ENCODE results near the gene ARFGEF3.

Gene ARFGEF3

GRCh38 chr6:138187156-138187555, 25.4 kb downstream of the ARFGEF3 start:
- no peak for DNase-seq (ENCODE audit: extremely low read depth, low read depth)
- H3K4me3 ChIP-seq (replicated peaks; ENCODE audit: low read depth, low read length) = no peak overlapping the region
- no peak for TF ChIP-seq CTCF (IDR thresholded peaks at IDR 0.05; ENCODE audit: low read depth, low read length, missing control alignments)

- no peak for TF ChIP-seq CTCF (IDR thresholded peaks at IDR 0.05; ENCODE audit: low read depth, low read length, missing control alignments)
- no peak for DNase-seq (ENCODE audit: extremely low read depth, low read depth)
- no peak overlapping the region for H3K4me3 ChIP-seq (replicated peaks; ENCODE audit: low read depth, low read length)
Measured at GRCh38 chr6:138188278-138188941, 26.7 kb downstream of the ARFGEF3 start.

DNA sequence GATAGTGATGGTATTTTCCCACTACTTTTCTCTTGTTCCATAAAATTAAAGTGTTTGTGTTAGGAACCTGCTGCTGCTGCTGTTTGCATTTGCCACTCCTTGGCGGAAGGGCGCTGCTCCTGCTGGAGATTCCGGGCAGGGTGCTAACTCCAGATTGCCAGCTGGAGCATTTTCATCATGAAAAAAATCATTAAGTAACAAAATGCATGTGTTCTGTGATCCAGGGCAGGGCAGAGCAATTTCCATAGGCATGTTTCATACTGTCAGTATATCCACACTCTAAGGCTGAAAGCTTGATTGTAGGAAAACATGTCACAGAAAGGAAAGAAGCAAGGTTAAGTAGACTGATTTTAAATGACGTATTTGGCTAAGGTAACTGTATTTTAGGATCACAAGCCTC, 32.5 kb downstream of the ARFGEF3 start:
- no peak for TF ChIP-seq CTCF (IDR thresholded peaks at IDR 0.05; ENCODE audit: low read depth, low read length, missing control alignments)
- DNase-seq (ENCODE audit: extremely low read depth, low read depth) = no peak
- H3K4me3 ChIP-seq (replicated peaks; ENCODE audit: low read depth, low read length) = no peak overlapping the region

DNA sequence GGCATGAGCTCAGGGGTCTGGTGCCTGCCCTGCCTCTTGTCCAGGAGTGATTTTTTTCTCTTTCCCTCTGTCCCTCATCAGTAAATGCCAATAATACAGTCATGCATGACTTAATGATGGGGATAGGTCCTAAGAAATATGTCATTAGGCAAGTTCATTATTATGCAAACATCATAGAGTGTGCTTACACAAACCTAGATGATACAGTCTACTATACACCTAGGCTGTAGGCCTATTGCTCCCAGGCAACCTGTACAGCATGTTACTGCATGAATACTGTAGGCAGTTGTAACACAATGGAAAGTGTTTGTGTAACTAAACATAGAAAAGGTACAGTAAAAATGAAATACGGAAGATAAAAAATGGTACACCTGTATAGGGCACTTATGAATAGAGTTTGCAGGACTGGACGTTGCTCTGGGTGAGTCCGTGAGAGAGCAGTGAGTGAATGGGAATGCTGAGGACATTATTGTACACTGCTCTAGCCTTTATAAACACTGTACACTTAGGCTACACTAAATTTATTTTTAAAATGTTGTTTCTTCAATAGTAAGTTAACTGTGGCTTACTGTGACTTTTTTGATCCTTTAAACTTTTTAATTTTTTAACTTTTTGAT, 34.5 kb downstream of the ARFGEF3 start:
- no peak overlapping the region for H3K4me3 ChIP-seq (replicated peaks; ENCODE audit: low read depth, low read length)
- DNase-seq (ENCODE audit: extremely low read depth, low read depth) = no peak
- TF ChIP-seq CTCF (IDR thresholded peaks at IDR 0.05; ENCODE audit: low read depth, low read length, missing control alignments) = no peak

DNA sequence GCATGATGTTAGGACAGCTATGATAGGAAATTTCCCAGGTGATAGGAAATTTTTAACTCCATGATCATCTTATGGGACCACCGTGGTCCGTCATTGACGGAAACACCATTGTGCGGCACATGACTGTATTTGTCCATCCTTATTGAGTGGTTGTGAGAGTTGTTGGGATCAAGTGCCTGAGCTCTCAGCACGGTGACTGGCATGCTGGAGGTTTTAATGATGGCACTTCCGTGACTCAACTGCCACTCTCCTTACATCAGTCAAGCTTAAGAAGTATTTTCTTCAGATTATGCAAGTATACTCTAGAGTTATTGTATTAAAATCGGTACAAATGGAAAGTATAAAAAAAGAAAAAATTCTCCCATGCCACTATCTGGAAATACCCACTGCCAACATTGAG, 35.8 kb downstream of the ARFGEF3 start:
- DNase-seq (ENCODE audit: extremely low read depth, low read depth) = no peak
- H3K4me3 ChIP-seq (replicated peaks; ENCODE audit: low read depth, low read length) = no peak overlapping the region
- TF ChIP-seq CTCF (IDR thresholded peaks at IDR 0.05; ENCODE audit: low read depth, low read length, missing control alignments) = no peak

DNA sequence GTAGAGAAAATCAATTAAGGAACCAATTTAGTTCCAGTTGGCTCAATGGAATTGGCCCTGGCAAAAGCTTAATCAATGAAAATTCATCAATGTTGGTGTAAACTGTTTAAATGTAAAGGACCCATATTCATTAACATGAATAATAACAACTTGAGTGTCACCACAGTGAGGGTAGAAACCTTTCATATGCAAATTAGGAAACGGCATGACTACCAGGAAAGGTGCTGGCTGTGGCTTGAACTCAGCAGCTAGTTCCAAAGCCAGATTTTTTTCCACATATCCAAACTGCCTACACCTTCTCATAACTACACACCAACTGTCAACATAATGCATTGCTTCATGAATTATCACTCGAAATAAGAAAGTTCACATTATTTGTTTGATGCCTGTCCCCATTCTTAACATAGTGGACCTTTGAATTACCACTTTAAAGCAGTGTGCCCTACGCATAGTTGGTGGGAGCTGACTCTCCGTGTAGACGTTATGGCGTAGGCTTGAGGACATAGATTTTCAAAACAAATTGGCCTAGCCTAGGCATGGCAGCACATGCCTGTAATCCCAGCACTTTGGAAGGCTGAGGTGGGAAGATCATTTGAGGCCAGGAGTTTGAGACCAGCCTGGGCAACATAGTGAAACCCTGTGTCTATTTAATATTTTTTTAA, 36.8 kb downstream of the ARFGEF3 start:
- H3K4me3 ChIP-seq (replicated peaks; ENCODE audit: low read depth, low read length) = no peak overlapping the region
- no peak for DNase-seq (ENCODE audit: extremely low read depth, low read depth)
- no peak for TF ChIP-seq CTCF (IDR thresholded peaks at IDR 0.05; ENCODE audit: low read depth, low read length, missing control alignments)
